SK-N-SH (cell line): ENCODE data around the gene JMJD1C. TPM values are rescaled to one million over a fixed set of nuclear protein-coding genes. Genes with fewer than 3 reads are reported as not detected.

ENCODE experiments used
- CTCF ChIA-PET: fragments of 300-600, 350-600 bp; formaldehyde crosslinking; extraction: SDS; loops from one replicate; lab custom pipeline; 2021; lab: Yijun Ruan, JAX
- POLR2A ChIA-PET: fragments of 350-600 bp; sonication (Branson Sonifier 250); formaldehyde crosslinking; extraction: SDS; loops from one replicate; lab custom pipeline; 2020; ENCODE audit warnings: antibody characterized with exemption, inconsistent platforms; lab: Yijun Ruan, JAX
- DNase-seq: peaks from one replicate; pipeline ENCODE4 v3.0.0; 2012
- H2AFZ ChIP-seq: fragments of 200-600 bp; sonication (generic); 2 replicates; pipeline ENCODE4 v1.8.1; 2016; ENCODE audit warnings: antibody characterized with exemption, mild to moderate bottlenecking, low read depth
- H3F3A ChIP-seq: fragments of 200-600 bp; sonication (generic); replicated peaks from 2 replicates; pipeline ENCODE3; 2016; ENCODE audit warnings: antibody characterized with exemption, mild to moderate bottlenecking; ENCODE audit not compliant: insufficient read depth
- H3K27ac ChIP-seq, 2 experiments: fragments of 200-500 bp in 1 of 2; fragments of 200-600 bp in 1 of 2; sonication (Bioruptor generic) in 1 of 2; sonication (generic), shearing (Covaris generic) in 1 of 2; 2 replicates each; pipeline versions ENCODE4 v1.5.1 to v1.6.1; 2014 to 2016; ENCODE audit warnings: low read depth in 2 of 2, inconsistent platforms in 1 of 2, low read length in 1 of 2, mild to moderate bottlenecking in 1 of 2, mixed read lengths in 1 of 2
- H3K27me3 ChIP-seq: fragments of 200-600 bp; sonication (generic), shearing (Covaris generic); 2 replicates; pipeline ENCODE4 v1.6.1; 2016; ENCODE audit warnings: mixed run types; ENCODE audit not compliant: insufficient read depth
- H3K36me3 ChIP-seq, 2 experiments: fragments of 200-500 bp in 1 of 2; fragments of 200-600 bp in 1 of 2; sonication (Bioruptor generic) in 1 of 2; sonication (generic) in 1 of 2; replicated peaks in 1 of 2; 2 replicates each; pipeline versions ENCODE3 to v1.5.1; 2014 to 2016; ENCODE audit warnings: low read length in 1 of 2, mild to moderate bottlenecking in 1 of 2; ENCODE audit not compliant: insufficient read depth in 2 of 2, control insufficient read depth in 1 of 2
- H3K4me1 ChIP-seq, 2 experiments: fragments of 200-500 bp in 1 of 2; fragments of 200-600 bp in 1 of 2; sonication (Bioruptor generic) in 1 of 2; sonication (generic), shearing (Covaris generic) in 1 of 2; 2 replicates each; pipeline versions ENCODE4 v1.5.1 to v1.6.1; 2014 to 2016; ENCODE audit warnings: low read depth in 1 of 2, low read length in 1 of 2, mixed run types in 1 of 2; ENCODE audit not compliant: insufficient read depth in 2 of 2, control insufficient read depth in 1 of 2
- H3K4me2 ChIP-seq: fragments of 200-600 bp; sonication (generic), shearing (Covaris generic); 2 replicates; pipeline ENCODE4 v1.6.1; 2017; ENCODE audit warnings: mixed run types
- H3K4me3 ChIP-seq, 2 experiments: fragments of 200-500 bp in 1 of 2; fragments of 200-600 bp in 1 of 2; sonication (Bioruptor generic) in 1 of 2; sonication (generic), shearing (Covaris generic) in 1 of 2; 2 replicates each; pipeline versions ENCODE4 v1.5.1 to v1.8.1; 2014 to 2016; ENCODE audit warnings: low read depth in 2 of 2, inconsistent platforms in 1 of 2, low read length in 1 of 2, mild to moderate bottlenecking in 1 of 2, mixed read lengths in 1 of 2, moderate library complexity in 1 of 2
- H3K79me2 ChIP-seq: fragments of 200-600 bp; sonication (generic); 2 replicates; pipeline ENCODE4 v1.8.1; 2017; ENCODE audit warnings: mild to moderate bottlenecking; ENCODE audit not compliant: insufficient read depth
- H3K9ac ChIP-seq: fragments of 200-600 bp; sonication (generic); 2 replicates; pipeline ENCODE4 v1.6.1; 2017; ENCODE audit warnings: mixed run types
- H3K9me2 ChIP-seq: fragments of 200-600 bp; sonication (generic); 2 replicates; pipeline ENCODE4 v1.6.1; 2017; ENCODE audit warnings: mixed run types
- H3K9me3 ChIP-seq: fragments of 200-600 bp; sonication (generic); 2 replicates; pipeline ENCODE4 v1.6.1; 2017; ENCODE audit warnings: mixed run types, mild to moderate bottlenecking, moderate library complexity
- H4K20me1 ChIP-seq: fragments of 200-600 bp; sonication (generic); 2 replicates; pipeline ENCODE4 v1.6.1; 2017; ENCODE audit warnings: mild to moderate bottlenecking, mixed run types; ENCODE audit not compliant: insufficient read depth
- ELF1 ChIP-seq: IDR thresholded peaks from 2 replicates; pipeline ENCODE4 v1.4.0; 2012
- EP300 ChIP-seq, 2 experiments: IDR thresholded peaks; 2 replicates each; pipeline versions ENCODE4 v1.4.0 to v1.6.1; 2012; ENCODE audit warnings: borderline replicate concordance in 1 of 2, low read depth in 1 of 2, low read length in 1 of 2
- FOSL2 ChIP-seq: IDR thresholded peaks from 2 replicates; pipeline ENCODE4 v1.4.0; 2012; ENCODE audit warnings: low read depth, mild to moderate bottlenecking, moderate library complexity, borderline replicate concordance
- GABPA ChIP-seq: IDR thresholded peaks from 2 replicates; pipeline ENCODE4 v1.4.0; 2012; ENCODE audit warnings: low read depth, mild to moderate bottlenecking
- JUND ChIP-seq: IDR thresholded peaks from 2 replicates; pipeline ENCODE4 v1.4.0; 2012
- MXI1 ChIP-seq: IDR thresholded peaks from 2 replicates; pipeline ENCODE4 v1.6.1; 2012; ENCODE audit warnings: mild to moderate bottlenecking, low read depth, low read length, improper control_type of control experiment
- NRF1 ChIP-seq: IDR thresholded peaks from 2 replicates; pipeline ENCODE4 v1.6.1; 2012; ENCODE audit warnings: low read depth, mild to moderate bottlenecking, low read length
- PBX3 ChIP-seq: IDR thresholded peaks from 2 replicates; pipeline ENCODE4; 2012
- RAD21 ChIP-seq: IDR thresholded peaks from 2 replicates; pipeline ENCODE4 v1.6.1; 2012; ENCODE audit warnings: mild to moderate bottlenecking, low read length
- SIN3A ChIP-seq: IDR thresholded peaks from 2 replicates; pipeline ENCODE4 v1.6.1; 2012; ENCODE audit warnings: low read depth, mild to moderate bottlenecking, low read length, moderate library complexity, borderline replicate concordance
- SMC3 ChIP-seq: IDR thresholded peaks from 2 replicates; pipeline ENCODE4 v1.6.1; 2012; ENCODE audit warnings: low read depth, low read length, improper control_type of control experiment
- TCF12 ChIP-seq: IDR thresholded peaks from 2 replicates; pipeline ENCODE4 v1.4.0; 2012
- TEAD4 ChIP-seq: IDR thresholded peaks from 2 replicates; pipeline ENCODE4 v1.4.0; 2012; ENCODE audit warnings: mild to moderate bottlenecking, borderline replicate concordance; ENCODE audit not compliant: insufficient read depth
- WGBS: methylation state at CpG from one replicate; pipeline ENCODE4 v1.1.6; 2017; ENCODE audit warnings: low lambda C conversion rate; 5-methylcytosine and 5-hydroxymethylcytosine counted together
- polyA plus RNA-seq, 3 experiments: library from polyadenylated mRNA; depleted of rRNA; stranded (reverse); fragments of >200 nt; gene quantifications; 2 replicates each; pipeline ENCODE4 v1.2.3, GENCODE V29; 2012
- TF ChIP-seq, protein P1 (sequence below): fragments of 150-350 bp; IDR thresholded peaks from 2 replicates; pipeline ENCODE4 v1.6.1; 2016; ENCODE audit warnings: mild to moderate bottlenecking, low read depth, low read length

JMJD1C gene
- polyA plus RNA-seq, 1 of the 3 experiments (the other 2 are of a cell fraction): 11.7 TPM

DNA sequence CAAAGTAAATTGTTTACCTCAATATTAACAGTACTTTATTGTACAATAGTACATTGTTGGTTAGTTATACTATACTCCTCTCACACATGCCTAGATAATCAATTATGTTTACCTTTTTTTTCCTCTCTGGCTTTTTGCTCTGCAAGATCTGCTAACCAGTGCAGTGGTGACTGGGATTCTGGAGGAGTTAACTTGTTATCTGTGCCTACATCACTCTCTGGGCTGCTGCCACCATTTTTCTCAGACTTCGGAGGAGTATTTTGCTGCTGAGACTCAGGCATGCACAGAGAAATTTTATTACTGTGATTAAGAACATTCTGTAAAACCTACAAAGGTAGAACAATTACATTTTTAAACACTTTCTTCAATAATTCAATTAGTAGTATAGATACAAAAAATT is 273.0 kb downstream of the JMJD1C start:
- CTCF ChIA-PET: interaction anchor here (2.1 kb wide), 1 partner anchor 527 kb away, joined by 4 read pairs; no protein-coding TSS in a partner anchor
- Histone ChIP-seq H3K9ac (no peak overlapping the region), H2AFZ (no peak overlapping the region), H3K4me3 (no peak overlapping the region), H3K27ac (no peak overlapping the region), H3K9me3 (no peaks in the 10 kb centered on the region), H3K36me3 (peaks cover 56 to 81% of the 10 kb centered on the region in 2 experiments), H3K4me2 (no peak overlapping the region), H4K20me1 (peaks cover 4% of the 10 kb centered on the region; the same call in 1 of the 2 replicates), H3K27me3 (no peaks in the 10 kb centered on the region), H3K9me2 (no peaks in the 10 kb centered on the region), H3K79me2 (peaks cover 21% of the 10 kb centered on the region; the same call in 1 of the 2 replicates), H3F3A (peaks cover 17% of the 10 kb centered on the region), H3K4me1 (peaks cover 0 to 13% of the 10 kb centered on the region in 2 experiments; a peak in 1 of 4 replicates)
- POLR2A ChIA-PET: no interaction called here
- 80% methylated on average over 1 of the region's 1 CpG for WGBS
- TF ChIP-seq RAD21 (no peak), TCF12 (no peak), FOSL2 (no peak), SMC3 (no peak), GABPA (no peak), TEAD4 (no peak), MXI1 (no peak), SIN3A (no peak)
- DNase-seq: no peak

GRCh38 chr10:63175534-63175933 is 290.2 kb downstream of the JMJD1C start:
- H3F3A ChIP-seq: peaks cover 16% of the 10 kb centered on the region
- H4K20me1 ChIP-seq: no peaks in the 10 kb centered on the region
- TF ChIP-seq TCF12 (no peak), NRF1 (no peak), ELF1 (no peak), EP300 (IDR thresholded peaks at IDR 0.05; ENCODE audit: borderline replicate concordance in 1 of 2, low read depth in 1 of 2, low read length in 1 of 2) (no peak), RAD21 (no peak), PBX3 (no peak), JUND (no peak)
- TF ChIP-seq, protein P1, sequence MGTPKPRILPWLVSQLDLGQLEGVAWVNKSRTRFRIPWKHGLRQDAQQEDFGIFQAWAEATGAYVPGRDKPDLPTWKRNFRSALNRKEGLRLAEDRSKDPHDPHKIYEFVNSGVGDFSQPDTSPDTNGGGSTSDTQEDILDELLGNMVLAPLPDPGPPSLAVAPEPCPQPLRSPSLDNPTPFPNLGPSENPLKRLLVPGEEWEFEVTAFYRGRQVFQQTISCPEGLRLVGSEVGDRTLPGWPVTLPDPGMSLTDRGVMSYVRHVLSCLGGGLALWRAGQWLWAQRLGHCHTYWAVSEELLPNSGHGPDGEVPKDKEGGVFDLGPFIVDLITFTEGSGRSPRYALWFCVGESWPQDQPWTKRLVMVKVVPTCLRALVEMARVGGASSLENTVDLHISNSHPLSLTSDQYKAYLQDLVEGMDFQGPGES: no peak
- no peak overlapping the region for H3K4me3 ChIP-seq
- H3K79me2 ChIP-seq: no peaks in the 10 kb centered on the region
- POLR2A ChIA-PET: no interaction called here
- WGBS: 61% methylated on average over 1 of the region's 1 CpG
- H3K9me2 ChIP-seq: no peaks in the 10 kb centered on the region
- H3K27ac ChIP-seq: no peak overlapping the region
- H3K9ac ChIP-seq: no peak overlapping the region
- H3K27me3 ChIP-seq: no peaks in the 10 kb centered on the region
- no peaks in the 10 kb centered on the region for H3K9me3 ChIP-seq
- H3K36me3 ChIP-seq: peaks cover 57 to 85% of the 10 kb centered on the region in 2 experiments
- CTCF ChIA-PET: interaction anchor here (0.7 to 1.3 kb wide), 3 partner anchors 9 to 802 kb away, joined by 3 to 7 read pairs (median 3); no protein-coding TSS in a partner anchor
- no peaks in the 10 kb centered on the region for H3K4me1 ChIP-seq
- DNase-seq: no peak
- H3K4me2 ChIP-seq: no peak overlapping the region
- no peak overlapping the region for H2AFZ ChIP-seq
